GM19035 (cell line): Measurements from ENCODE around the gene TBCD.

ENCODE experiments used
- ATAC-seq: cut with Tn5 transposase; IDR thresholded peaks from one replicate; pipeline ENCODE4 v1.9.1; 2021; ENCODE audit not compliant: unreplicated experiment

The TBCD gene

DNA sequence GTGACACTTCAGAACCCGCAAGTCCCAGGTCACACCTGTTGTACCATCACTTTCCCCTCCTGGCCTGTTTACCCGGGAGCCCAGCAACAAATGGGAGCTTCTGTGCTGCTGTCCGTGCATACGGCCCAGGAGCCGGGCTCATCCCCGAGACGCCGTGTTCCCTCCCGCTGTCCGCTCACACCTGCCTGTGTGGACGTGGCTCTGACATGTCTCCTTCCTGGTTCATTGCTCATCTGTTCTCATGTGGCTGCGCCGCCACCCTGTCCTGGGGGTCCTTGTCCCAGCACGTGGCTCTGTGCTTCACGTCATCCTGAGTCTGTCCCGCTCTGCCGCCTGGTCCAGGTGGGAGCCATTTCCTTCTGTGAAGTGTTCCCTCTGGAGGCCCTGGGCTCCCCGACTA is 37.9 kb downstream of the TBCD start:
- ATAC-seq, result no peak

DNA sequence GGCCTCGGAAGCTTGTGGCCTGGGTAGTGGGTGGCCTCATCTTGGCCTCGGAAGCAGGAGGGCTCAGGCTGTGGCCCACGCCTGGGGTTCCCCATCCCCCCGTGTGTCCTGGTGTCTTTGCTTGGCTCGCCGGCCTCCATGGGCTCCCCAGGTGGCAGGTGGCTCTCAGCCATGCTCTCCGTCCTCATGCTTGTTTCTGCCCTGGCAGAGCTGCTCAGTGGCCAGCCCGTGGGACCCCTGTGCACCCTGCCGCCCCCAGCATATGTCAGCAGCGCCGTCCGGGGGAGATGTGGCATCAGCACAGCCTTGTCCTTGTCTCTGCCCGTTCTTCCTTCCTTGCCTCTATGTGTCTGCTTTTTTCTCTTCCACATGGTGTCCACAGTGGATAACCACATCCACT is 38.5 kb downstream of the TBCD start:
- ATAC-seq, result no peak

DNA sequence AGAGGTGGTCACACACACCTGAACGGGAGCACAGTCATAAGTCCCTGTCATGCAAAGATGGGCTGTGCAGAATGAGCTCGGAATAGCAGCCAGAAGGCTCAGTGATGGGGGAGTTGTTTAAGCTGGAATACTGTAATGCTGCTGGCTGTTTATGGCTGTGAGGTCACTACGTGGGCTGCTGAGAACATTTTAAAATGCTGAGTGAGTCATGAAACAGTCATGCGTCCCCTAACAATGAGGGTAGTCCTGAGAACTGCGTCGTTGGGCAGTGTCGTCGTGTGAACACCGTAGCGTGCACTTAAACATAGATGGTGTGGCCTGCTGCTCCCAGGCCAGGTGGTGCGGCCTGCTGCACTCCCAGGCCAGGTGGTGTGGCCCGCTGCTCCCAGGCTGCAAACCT is 39.7 kb downstream of the TBCD start:
- ATAC-seq, result no peak

DNA sequence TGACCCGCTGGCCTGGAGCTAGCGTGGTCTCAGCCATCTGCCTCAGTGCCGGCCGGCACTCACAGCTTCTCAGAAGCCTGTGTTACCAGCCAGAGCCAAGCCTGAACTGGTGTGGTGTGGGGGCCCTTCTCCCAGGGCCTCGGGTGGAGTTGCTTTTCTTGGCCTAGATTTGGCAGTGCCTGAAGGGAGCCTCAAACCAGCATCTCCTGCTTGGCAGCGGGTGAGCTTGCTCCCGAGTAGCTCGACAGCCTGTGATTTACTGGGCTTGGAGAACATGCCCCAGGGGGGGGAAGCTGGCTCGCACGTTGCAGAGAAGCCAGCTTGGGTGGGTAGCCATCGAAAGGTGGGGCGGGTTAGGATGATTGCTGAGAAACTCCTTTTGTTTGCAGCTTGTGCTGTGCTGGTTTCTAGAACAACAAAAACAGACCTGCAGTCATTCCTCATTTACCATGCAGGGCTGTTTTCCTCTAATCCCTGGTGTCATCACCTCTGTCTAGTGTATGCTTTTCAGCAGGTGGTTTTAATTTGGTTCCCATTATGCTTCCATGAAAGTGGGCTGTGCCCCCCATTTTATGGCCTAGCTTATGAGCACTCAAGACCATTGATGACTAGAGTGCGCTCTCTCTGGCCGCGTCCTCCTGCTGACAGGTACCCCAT is 42.2 kb downstream of the TBCD start:
- ATAC-seq, result no peak

DNA sequence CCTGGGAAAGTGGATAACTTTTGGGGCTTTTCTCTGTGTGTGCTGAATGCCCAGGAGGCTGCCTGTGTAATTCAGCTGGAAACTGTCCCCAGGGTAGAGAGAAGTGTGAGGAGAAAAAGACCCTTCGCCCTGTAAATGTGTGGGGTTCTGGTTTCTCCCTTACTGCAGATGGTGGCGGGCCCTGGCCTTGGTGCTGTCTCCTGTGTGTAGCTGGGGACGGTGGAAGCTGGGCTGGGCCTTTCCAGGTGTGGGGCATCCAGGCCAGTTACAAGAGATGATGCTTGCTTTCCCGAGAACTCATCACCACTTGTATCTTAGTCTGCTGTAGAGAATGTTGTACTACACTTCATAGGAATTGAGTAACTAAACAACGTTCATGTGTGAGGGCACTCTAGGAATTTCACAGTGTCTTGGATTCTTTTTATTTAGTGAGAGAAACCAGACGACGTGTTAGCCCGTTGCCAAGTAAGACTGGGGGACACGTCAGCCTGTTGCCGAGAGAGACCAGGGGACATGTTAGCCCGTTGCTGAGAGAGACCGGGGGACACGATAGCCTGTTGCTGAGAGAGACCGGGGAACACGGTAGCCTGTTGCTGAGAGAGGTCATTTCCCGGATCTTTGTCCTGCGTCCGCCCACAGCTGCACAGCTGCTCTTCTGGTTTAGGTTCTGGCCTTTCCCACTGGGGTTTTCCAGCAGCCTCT is 43.1 kb downstream of the TBCD start:
- ATAC-seq, result no peak

DNA sequence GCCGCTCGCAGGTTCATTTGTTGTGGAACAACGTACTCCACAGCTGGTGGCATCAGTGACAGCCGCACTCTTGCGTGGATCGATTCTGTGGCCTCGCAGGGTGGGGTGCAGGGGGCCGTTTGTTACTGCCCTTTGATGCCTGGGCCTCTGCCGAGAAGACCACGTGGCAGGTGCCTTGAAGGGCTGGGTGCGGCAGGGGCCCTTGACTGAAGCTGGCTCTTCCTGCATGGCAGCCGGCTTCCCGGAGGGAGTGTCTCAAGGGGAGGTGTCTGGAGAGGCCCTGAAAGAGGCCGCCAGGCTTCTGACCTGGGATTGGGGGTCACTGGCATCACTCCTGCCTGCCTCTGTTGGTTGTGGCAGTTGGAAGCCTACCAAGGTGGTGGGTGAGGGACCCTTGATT is 43.8 kb downstream of the TBCD start:
- ATAC-seq, result no peak

DNA sequence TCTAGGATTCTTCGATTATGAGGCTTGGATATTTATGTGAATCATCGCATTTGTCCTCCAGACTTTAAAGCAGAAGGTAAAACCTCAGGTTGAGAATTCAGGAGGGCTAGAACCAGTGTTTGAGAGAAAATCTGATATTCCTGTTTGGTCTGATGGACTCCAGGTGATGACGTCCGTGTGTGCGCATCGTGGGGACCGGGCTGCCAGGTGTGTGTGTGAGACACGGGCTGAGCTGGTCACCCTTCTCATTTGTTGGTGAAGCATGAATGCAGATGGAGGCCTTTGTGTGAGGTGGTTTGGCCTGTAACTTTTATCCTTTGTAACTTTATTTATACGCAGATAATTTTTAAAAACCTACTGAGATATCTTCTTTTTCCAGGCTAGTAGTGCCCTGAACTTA is 45.2 kb downstream of the TBCD start:
- ATAC-seq, result no peak

DNA sequence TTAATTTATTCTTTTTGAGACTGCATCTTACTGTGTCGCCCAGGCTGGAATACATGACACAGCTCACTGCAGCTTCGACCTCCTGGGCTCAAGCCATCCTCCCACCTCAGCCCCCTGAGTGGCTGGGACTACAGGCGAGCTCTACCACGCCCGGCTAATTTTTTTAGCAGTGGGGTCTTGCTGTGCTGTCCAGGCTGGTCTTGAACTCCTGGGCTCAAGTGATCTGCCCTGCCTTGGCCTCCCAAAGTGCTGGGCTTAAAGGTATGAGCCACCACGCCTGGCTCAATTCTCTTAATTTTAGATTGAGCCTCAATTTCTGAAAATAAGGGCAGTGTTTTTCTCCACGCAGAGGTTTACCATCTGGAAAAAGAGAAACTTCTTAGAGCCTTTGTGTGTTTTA is 46.9 kb downstream of the TBCD start:
- no peak for ATAC-seq

DNA sequence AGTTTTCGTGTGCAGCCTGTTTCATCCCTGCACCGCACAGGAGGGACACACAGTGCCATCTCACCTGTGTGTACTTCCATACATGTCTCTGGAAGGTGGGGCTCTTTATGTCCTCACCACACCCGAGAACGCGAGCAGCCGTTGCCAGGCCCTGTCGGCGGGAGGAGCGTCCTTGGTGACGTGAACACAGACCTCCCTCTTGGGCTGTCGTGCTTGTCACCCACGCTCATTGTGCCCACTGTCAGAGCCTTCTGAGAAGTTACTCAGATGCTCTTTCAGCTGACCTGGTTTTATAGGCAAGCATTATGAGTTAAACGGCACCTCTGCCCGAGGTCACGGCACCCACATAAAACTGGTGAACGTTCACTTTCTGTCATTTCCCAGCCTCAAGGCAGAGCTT is 47.7 kb downstream of the TBCD start:
- ATAC-seq, result no peak

DNA sequence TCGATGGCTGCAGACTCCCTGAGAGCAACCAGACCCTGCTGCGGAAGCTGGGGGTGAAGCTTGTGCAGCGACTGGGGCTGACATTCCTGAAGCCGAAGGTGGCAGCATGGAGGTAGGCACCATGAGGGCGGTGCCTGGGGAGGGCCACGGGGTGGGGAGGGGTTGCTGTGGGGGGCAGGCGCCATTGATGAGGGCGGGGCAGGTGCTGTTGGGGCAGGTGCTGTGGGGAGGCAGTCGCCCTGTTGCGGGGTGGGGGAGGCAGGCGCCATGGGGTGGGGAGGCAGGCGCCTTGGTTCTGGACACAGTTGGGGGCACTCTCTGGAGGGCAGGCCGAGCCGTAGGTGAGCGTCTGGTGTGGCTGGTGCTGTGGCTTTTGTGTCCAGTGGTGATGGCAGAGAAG is 49.0 kb downstream of the TBCD start:
- no peak for ATAC-seq

DNA sequence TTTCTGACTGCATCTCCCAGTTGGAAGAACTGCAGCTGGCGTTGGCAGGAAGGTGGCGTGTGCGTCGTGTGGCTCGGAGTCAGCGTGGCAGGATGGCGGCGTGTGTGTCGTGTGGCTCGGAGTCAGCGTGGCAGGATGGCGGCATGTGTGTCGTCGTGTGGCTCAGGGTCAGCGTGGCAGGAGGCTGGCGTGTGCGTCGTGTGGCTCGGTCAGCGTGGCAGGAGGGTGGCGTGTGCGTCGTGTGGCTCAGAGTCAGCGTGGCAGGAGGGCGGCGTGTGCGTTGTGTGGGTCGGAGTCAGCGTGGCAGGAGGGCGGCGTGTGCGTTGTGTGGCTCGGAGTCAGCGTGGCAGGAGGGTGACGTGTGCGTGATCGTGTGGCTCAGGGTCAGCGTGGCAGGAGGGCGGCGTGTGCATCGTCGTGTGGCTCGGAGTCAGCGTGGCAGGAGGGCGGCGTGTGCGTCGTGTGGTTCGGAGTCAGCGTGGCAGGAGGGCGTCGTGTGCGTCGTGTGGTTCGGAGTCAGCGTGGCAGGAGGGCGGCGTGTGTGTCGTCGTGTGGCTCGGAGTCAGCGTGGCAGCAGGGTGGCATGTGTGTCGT is 49.6 kb downstream of the TBCD start:
- no peak for ATAC-seq

DNA sequence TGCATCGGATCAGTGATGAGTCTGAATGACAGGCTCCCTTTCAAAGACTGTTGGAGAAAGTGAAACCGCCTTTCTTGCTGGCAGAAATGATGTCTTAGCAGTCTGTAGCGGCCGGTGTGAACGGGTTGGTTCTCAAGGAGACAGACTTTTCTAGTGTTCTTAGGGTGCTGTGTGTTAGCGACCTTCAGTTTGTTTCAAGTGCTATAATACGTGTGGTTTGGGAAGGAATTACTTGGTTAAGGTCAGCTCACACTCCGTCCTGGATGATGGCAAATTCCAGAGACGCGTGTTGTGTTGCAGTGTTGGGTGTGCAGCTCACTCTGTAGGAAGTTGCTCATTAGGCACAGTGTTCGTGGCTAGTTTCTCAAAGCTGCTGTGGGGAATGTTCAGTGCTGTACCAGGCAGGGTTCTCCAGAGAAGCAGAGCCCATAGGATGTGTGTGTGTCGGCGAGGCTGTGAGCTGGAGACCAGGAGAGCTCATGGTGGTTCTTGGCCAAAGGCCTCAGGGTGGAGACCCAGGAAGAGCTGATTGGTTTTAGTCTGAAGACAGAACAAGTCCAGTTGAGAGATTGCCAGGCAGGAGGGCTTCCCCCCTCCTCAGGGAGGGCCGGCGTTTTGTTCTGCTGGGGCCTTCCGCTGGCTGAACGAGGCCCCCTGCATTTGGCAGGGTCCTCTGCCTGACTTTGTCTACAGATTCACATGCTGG is 50.4 kb downstream of the TBCD start:
- ATAC-seq, result no peak

DNA sequence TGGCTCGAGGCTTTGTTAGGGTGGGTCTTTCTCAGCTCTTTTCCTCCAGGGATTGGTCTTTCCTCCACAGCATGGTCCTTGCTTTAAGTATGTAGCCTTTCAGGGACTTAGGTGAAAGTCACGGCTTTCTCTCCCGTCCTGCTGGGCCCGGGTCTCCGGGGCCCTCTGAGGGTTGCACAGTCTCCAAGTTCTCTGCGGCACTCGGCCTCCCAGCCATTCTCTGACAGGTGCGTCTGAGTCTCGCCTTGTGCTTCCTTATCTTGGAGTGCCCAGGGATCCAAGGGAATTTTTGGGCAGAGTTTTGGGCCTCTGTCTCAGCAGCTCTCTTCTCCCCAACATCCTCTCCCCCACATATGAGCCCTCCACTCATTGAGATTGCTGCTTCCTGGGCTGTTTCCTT is 51.3 kb downstream of the TBCD start:
- no peak for ATAC-seq

DNA sequence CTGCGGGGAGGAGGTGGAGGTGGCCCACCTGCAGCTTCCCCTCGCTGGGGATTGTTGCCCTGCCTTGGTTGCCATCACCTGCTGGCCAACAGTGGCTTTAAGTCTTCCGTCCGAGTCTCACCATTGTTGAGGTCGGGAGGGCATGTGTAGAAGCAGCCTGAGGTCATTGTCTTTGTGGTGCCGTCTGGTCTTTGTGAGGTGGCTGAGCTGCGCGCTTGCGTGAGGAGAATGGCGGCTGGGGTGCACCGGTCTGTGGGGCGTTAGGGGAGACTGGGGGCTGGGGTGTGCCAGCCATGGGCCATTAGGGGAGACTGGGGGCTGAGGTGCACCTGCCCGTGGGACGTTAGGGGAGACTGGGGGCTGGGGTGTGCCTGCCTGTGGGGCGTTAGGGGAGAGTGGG is 51.7 kb downstream of the TBCD start:
- ATAC-seq, result no peak

DNA sequence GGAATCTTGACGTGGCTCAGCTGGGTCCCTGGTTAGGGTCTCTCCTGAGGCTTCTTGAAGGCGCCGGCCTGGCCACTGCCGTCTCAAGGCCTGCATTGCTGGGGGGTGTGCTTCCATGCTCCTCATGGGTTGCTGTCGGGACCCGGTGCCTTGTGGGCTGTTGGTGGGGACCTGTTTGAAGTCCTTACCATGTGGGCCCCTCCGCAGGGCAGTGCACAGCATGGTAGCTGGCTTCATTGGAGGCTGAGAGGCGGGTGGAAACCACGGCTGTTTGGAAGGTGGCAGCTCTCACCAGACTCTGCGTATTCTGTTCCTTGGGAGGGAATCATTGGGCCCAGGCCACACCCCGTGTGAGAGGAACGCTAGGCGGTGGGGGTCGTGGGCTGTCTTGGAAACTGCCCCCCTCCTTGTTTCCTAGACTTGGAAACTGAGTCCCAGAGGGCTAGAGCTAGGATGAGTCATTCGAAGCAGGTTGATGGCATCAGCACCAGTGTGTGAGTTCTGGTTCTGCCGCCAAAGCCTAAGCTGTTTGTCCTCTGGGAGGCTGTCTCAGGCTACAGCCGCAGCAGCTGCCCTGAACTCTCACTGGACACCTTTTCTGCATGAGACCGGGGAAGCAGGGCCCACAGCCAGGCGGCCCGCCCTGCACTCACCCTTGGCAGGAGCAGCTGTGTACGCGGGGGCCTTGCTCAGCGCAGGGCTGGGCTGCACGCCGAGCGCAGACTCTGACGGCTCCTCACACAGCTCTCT is 52.8 kb downstream of the TBCD start:
- no peak for ATAC-seq

DNA sequence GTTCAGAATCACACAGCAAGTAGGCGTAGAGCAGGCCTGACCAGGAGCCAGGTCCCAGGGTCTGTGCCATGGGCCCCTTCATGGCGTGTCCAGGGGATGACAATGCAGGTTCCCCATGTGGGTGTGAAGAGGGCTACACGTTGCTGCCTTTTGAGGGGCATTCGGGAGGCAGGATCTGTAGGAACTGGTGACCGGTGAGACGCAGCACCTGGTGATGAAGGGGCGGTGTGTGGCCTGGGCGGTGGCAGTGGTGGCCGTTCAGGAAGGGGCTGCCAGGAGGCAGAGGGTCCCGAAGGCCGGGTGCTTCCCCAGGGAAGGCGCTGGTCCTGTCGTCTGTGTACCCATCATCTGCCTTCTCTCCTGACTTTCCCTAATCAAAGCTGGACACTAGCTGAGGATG is 53.4 kb downstream of the TBCD start:
- ATAC-seq, result no peak

DNA sequence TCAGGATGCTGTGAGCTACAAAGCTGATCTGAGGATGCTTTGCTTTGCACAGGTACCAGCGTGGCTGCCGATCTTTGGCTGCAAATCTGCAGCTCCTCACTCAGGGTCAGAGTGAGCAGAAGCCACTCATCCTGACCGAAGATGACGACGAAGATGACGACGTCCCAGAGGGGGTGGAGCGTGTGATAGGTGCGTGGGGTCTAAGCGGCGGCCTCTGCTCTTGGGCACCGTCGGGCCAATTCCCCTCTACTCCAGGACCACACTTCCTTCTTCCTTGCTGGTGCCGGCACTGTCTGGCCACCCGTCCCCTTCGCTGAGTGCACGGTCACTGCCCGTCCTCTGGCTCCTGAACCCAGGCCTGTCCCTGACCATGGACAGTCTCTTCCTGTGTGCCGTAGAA is 54.0 kb downstream of the TBCD start:
- no peak for ATAC-seq

DNA sequence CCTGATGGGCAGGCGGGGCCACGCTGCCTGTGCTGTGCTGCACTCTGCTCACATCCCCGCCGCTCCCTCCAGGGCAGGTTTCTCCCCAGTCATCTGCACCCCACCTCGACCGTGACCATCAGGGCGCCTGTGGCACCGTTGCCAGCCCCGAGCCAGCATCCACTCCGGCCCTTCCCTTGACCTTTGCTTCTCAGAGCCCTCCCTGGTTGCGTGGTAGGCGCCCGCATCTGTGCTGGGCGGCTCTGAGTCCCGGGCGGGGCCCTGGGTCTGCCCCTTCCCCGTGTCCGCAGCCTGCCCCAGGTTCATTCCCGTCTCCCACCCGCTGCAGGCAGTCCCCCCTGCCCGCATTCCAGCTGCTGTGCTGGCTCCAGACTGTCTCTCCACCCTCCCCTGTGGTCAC is 54.8 kb downstream of the TBCD start:
- no peak for ATAC-seq

DNA sequence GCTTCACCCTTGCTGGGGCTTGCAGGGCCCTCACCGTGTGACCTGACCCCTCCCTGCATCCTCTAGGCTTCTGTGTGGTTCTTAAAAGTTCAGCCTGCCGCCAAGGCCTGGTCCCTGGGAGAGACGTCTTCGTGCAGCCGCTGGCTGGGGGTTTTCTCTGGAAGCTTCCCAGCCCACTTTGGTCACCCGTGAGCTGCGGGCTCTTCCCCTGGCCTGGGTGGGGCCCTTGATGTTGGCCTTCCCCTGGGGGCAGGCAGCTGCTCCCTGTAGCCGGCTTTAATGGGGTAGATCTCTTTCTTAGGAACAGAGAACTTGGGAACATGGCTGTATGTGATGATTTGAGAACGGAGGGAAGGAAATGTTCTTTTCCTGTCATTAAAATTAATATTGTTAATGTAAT is 55.2 kb downstream of the TBCD start:
- ATAC-seq, result no peak

DNA sequence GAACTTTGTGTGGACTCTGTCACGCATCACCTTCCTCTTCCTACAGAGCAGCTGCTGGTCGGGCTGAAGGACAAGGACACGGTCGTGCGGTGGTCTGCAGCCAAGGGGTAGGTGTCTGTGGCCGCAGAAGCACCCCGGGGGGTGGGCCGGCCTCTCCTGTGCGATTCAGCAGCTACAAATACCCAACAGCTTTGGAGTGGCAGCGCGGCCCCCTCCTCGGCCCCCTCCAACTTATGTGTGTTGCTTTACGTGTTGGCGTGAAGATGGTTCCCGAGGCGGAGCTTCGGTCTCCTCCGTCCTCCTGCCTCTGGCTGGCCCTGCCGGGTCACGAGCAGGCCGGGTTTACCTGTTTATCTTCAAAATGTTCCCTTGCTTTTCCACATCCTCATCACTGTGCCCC is 55.7 kb downstream of the TBCD start:
- no peak for ATAC-seq

DNA sequence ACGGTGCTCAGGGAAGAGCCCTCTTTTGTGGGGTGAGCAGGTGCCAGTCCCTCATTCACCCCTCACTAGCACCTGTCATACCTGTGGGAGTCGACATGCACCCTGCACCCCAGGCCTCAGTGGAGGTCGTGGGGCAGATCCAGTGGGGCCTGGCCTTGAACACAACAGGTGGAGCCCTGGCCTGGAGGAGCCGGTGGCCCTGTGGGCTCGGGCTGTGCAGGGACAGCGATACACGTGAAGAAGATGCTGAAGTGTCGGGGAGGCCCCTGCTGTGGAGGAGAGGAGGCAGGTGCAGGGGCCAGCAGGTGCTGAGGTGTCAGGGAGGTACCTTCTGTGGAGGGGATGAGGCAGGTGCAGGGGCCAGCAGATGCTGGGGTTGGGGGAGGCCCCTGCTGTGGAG is 56.1 kb downstream of the TBCD start:
- no peak for ATAC-seq
